Right lung (tissue), 10 donors: Measurements from ENCODE around the gene TDRD10. TPM values are rescaled to one million over a fixed set of nuclear protein-coding genes. Genes with fewer than 3 reads are reported as not detected.

Source experiments
- DNase-seq, 2 donors: peaks; one replicate each; pipeline ENCODE4 v3.0.0-alpha.2; 2013
- long read RNA-seq, 8 donors: transcript quantifications; one replicate each; lab custom pipeline, GENCODE V29; 2026
- polyA plus RNA-seq, 5 donors: library from polyadenylated mRNA; unstranded; fragments of 120-200 nt; gene quantifications; one replicate each; pipeline versions ENCODE4 v1.2.1 to v1.2.3, GENCODE V29; 2013; ENCODE audit warnings: inconsistent platforms in 1 of 5, low replicate concordance in 1 of 5; ENCODE audit not compliant: insufficient read length in 5 of 5, insufficient read depth in 1 of 5

TDRD10 gene, protein sequence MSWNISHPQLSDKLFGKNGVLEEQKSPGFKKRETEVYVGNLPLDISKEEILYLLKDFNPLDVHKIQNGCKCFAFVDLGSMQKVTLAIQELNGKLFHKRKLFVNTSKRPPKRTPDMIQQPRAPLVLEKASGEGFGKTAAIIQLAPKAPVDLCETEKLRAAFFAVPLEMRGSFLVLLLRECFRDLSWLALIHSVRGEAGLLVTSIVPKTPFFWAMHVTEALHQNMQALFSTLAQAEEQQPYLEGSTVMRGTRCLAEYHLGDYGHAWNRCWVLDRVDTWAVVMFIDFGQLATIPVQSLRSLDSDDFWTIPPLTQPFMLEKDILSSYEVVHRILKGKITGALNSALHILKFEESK
- polyA plus RNA-seq: 1 to 10 TPM; 1.9 to 4.5 (median 3.1) TPM
- long read RNA-seq, donor 1: 0 reads
- long read RNA-seq, donor 2: 0 reads
- long read RNA-seq, donor 3: 0 reads
- long read RNA-seq, donor 4: 0 reads
- long read RNA-seq, donor 5: 0 reads
- long read RNA-seq, donor 6: 0 reads
- long read RNA-seq, donor 7: 0 reads
- long read RNA-seq, donor 8: 0 reads

DNA sequence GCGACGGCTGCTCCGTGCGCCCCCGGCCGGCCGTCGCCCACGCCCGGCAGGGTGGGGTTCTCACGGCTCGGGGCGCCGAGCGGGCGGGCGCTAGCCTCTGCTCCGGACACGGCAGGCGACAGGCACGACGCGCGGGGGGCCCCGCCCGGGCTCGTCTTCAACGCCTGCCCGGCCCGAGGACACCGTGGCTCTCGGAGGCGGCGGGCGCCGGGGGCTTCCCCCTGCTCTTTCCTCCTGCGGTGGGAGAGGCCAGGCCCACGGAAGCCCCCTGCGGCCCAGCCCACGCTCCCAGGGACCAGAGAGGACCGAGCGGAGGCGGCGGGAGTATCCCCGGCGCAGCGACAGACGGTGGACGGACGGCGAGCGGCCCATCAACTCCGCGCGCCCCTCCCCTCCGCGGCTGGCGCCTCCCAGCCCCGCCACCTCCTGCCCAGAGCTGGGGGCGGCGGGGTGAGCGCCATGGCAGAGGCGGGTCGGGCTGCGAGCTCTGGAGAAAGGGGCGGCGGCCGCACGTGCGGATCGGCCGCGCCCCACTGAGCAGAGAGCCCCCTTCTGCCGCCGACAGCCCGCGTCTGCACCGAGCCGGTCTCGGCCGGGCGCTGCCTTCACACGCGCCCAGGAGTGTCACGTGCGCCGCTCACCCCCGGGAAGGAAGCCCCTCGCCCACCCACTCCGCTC is at the start of gene TDRD10, which contains the start of gene SHE:
TDRD10 (plus strand) TSS at position 154 of the 678 bp plus-strand sequence. CDS start 4,685 bp downstream, outside the sequence.
SHE (minus strand) TSS at position 347 of the 678 bp plus-strand sequence. CDS start 386 bp downstream, outside the sequence.
- DNase-seq: no peak

DNA sequence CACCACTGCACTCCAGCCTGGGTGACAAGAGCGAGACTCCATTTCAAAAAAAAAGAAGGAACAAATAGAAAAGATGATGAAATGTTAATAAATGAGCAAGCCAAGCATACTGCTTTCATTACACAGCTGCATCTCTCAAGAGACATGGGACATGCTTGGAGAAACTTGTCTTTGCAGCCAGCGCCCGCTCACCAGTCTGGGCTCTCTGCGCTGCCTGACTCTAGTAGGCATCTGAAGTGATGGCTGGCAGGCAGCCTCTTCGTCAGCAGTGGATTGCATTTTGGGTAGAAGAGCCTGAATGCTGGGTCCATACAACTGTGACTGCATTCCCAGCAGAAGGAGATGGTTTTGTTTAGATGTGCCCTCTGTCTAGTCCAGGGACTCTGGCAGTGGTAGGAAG is 48.9 kb upstream of the TDRD10 start:
- no peak for DNase-seq

DNA sequence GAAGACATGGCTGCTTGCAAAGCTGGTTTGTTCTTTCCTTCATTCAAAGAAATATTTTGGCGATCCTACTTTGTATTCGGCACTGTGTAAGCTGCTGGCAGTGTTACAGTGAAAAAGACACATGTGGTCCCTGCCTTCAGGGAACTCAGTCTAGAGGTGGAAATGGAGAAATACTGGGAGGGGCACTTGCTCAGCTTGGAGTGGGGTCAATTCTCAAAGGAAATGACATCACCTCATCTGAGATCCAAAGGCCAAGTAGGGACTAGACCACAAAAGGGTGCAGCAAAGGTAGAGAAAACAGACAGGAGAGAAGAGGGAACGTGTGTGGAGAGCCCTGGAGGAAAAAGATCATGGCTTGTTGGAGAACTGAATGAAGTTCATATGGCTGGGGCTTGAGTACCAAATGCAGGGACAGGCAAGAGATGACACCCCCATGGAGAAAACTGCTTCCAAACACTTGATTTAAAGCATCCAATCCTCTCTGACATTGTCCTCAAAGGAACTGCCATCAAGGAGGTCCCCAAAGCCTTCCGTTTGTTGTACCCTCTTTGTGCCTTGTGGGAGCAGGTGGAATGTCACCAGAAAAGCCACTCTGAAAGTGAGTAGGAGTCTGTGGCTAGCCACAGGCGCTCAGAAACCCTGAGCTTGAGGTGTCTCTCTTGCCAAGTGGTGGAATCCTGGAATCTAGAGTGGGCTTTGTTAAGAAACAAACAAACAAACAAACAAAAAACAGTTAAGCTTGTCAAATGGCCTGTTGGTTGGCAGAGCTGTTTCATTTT is 48.3 kb upstream of the TDRD10 start:
- DNase-seq: no peak

GRCh38 chr1:154454386-154455120 is 47.5 kb upstream of the TDRD10 start:
- no peak for DNase-seq

DNA sequence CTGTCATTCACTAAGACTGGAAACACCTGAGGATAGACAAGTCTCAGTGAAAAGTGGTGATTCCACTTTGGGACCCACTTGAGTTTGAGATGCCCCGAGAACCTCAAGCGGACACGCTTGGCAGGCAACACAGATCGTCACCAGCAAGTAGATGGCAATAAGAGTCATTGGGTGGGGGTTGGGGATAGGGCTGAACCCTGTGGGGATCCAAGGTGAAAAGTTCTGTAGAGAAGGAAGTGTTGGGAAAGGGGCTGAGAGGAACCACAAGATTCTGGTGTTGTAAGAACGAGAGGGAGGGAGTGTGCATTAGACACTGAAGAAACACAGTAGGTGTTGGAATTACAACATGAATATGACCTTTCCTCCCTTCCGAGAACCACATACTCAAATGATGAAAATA is 45.4 kb upstream of the TDRD10 start:
- no peak for DNase-seq

DNA sequence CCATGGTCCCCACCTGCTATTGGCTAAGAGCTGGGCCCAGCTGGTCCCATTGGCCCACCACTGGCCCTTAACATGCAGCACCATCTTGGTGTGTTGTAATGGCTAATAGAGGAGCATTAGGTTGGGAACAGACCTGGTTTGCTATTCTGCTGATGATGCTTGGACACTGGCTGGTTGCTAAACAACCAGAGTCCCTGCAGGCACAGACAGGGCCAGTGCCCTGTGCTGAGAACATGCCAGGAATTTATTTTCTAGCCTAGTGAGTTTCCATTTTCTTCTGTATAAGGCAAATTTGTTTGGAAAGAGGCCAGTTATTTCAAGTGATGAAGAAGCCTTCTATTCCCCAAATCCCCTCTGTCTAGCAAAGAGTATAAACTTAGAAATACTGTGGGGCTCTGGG is 42.9 kb upstream of the TDRD10 start:
- no peak for DNase-seq

GRCh38 chr1:154460695-154461260 is 41.2 kb upstream of the TDRD10 start:
- no peak for DNase-seq

- no peak for DNase-seq
These were observed 38.5 kb upstream of the TDRD10 start for GRCh38 chr1:154463512-154463990.

DNA sequence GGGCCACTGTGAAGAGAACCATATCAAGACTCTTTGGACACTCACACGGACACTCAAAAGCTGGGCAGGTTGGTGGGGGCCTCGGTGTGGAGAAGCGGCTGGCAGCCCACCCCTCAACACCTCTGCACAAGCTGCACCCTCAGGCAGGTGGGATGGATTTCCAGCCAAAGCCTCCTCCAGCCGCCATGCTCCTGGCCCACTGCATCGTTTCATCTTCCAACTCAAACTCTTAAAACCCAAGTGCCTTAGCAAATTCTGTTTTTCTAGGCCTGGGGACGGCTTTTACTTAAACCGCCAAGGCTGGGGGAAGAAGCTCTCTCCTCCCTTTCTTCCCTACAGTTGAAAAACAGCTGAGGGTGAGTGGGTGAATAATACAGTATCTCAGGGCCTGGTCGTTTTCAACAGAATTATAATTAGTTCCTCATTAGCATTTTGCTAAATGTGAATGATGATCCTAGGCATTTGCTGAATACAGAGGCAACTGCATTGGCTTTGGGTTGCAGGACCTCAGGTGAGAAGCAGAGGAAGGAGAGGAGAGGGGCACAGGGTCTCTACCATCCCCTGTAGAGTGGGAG is 36.3 kb upstream of the TDRD10 start:
- no peak for DNase-seq

- DNase-seq: no peak
These were observed 35.8 kb upstream of the TDRD10 start for GRCh38 chr1:154466206-154466605.

DNA sequence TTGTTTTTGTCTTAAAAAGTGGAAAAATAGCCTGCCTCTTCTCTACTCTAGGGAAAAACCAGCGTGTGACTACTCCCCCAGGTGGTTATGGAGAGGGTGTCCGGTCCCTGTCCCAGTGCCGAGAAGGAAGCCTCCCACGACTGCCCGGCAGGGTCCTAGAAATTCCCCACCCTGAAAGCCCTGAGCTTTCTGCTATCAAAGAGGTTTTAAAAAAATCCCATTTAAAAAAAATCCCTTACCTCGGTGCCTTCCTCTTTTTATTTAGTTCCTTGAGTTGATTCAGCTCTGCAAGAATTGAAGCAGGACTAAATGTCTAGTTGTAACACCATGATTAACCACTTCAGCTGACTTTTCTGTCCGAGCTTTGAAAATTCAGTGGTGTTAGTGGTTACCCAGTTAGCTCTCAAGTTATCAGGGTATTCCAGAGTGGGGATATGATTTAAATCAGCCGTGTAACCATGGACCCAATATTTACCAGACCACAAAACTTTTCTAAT is 35.0 kb upstream of the TDRD10 start:
- no peak for DNase-seq

DNA sequence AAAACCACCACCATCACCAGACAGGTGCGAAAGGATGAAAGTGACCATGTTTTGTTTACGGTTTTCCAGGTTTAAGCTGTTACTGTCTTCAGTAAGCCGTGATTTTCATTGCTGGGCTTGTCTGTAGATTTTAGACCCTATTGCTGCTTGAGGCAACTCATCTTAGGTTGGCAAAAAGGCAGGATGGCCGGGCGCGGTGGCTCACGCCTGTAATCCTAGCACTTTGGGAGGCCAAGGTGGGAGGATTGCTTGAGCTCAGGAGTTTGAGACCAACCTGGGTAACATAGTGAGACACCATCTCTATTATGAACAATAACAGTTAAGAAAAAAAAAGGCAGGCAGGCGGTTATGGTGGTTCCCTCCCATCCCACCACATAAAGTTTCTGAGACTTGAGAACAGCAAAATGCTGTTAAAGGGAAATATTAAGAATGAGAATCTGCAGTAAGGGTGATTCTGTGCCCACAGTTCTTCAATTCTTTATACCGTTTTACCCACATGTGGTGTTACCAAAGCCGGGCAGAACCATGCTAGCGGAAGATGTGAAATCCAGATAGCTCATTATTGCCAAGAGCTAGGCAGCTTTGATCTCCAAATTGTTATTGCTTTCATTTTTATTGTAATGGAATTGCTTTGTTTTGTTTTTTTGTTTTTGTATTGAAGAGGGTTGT is 34.5 kb upstream of the TDRD10 start:
- DNase-seq: no peak

DNA sequence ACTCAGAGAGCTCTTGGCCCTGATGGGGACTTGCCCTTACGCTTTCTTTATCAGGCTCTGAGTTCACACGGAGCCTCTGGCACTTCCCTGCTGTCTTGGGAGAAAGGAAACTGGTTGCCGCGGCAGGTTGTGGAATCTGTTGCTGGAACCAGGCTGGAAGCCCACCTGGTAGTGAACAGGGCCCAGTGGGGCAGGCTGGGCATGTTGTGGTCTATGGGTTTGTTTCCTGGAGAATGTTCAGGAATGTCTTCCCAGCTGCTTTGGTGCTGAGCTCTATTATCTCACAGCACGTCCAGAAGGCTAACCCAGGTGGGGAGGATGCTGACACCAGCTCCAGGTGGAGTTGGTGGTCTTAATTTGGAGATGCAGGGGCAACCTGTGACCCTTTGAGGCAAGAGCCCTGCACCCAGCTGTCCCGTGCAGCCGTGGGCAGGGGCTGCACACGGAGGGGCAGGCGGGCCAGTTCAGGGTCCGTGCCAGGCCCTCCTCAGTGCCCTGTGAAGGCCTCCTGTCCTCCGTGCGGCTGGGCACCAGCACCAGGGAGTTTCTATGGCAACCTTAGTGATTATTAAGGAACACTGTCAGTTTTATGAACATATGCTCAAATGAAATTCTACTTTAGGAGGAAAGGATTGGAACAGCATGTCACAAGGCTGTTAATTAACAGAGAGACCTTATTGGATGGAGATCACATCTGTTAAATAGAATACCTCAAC is 33.3 kb upstream of the TDRD10 start:
- no peak for DNase-seq

- no peak for DNase-seq
These were observed 32.0 kb upstream of the TDRD10 start for GRCh38 chr1:154469844-154470560.

- no peak for DNase-seq
These were observed 30.7 kb upstream of the TDRD10 start for GRCh38 chr1:154471304-154471703.

- DNase-seq: no peak
These were observed 27.2 kb upstream of the TDRD10 start for GRCh38 chr1:154474802-154475201.

DNA sequence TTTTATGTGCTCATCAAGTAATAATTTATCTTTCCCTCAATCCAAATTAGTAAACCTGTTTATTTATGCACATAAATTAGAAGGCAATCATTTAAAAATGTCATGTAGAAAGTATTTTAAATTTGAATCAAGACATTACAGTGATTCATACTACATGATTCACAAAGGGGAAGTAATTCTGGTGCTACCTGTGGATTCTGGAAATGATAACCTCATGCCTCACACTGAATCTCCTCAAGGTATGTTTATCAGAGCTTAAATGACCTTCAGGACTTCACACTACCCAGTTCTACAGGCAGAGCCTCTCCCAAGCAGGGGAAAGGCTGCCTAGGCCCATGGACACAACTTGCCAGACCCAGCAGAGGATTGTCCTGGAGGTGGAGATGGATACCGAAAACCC is 25.2 kb upstream of the TDRD10 start:
- no peak for DNase-seq

DNA sequence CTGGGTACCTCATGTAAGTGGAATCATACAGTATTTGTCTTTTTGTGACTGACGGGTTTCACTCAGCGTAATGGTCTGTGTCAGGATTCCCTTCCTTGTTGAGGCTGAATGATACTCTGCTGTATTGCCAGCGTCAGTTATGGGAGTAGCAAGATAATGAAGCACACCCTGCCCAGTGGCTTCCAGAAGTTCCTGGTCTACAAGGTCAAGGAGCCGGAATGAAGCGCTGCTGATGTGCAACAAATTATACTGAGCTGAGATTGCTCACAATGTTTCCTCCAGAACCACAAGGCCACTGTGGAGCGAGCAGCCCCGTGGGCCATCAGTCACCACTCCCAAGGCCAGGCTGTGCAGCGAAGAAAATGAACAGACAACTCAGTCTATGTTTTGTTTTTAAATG is 24.0 kb upstream of the TDRD10 start:
- no peak for DNase-seq
